DND-41 (cell line): Measurements from ENCODE around the gene NCF2.

Source experiments
- ATAC-seq: fragments of 200-7000 bp; cut with Tn5 transposase; 3 replicates; pipeline ENCODE4 v1.9.1; 2021; ENCODE audit warnings: low read depth; ENCODE audit not compliant: insufficient read depth
- DNase-seq: peaks from one replicate; pipeline ENCODE4 v3.0.0-alpha.2; 2020
- H2AFZ ChIP-seq: 2 replicates; pipeline ENCODE4 v1.6.0; 2012; ENCODE audit warnings: low read depth, low read length
- H3K27ac ChIP-seq: 2 replicates; pipeline ENCODE4 v1.5.1; 2012; ENCODE audit warnings: low read length, inconsistent platforms
- H3K27me3 ChIP-seq: fragments of 200-600 bp; sonication (generic); 2 replicates; pipeline ENCODE4 v1.6.0; 2012; ENCODE audit warnings: low read length, mild to moderate bottlenecking, inconsistent platforms; ENCODE audit not compliant: insufficient read depth, poor library complexity
- H3K36me3 ChIP-seq: 2 replicates; pipeline ENCODE4 v1.5.1; 2012; ENCODE audit warnings: low read length, inconsistent platforms; ENCODE audit not compliant: insufficient read depth
- H3K4me1 ChIP-seq: 2 replicates; pipeline ENCODE4 v1.5.1; 2012; ENCODE audit warnings: mild to moderate bottlenecking, low read length; ENCODE audit not compliant: insufficient read depth
- H3K4me2 ChIP-seq: 2 replicates; pipeline ENCODE4 v1.6.0; 2012; ENCODE audit warnings: mild to moderate bottlenecking, moderate library complexity, low read length, inconsistent platforms; ENCODE audit not compliant: insufficient read depth
- H3K4me3 ChIP-seq, 2 experiments: fragments of 200-600 bp in 1 of 2; shearing (Covaris generic) in 1 of 2; 2 replicates each; pipeline ENCODE4 v1.5.1; 2012 to 2016; ENCODE audit warnings: inconsistent platforms in 2 of 2, low read length in 2 of 2, mild to moderate bottlenecking in 2 of 2, low read depth in 1 of 2, moderate library complexity in 1 of 2
- H3K79me2 ChIP-seq: 2 replicates; pipeline ENCODE4 v1.6.0; 2012; ENCODE audit warnings: low read length, inconsistent platforms; ENCODE audit not compliant: insufficient read depth
- H3K9ac ChIP-seq: 2 replicates; pipeline ENCODE4 v1.6.0; 2012; ENCODE audit warnings: low read depth, mild to moderate bottlenecking, inconsistent platforms, low read length, moderate library complexity
- H3K9me3 ChIP-seq: 2 replicates; pipeline ENCODE4 v1.5.1; 2012; ENCODE audit warnings: low read length, moderate library complexity, mild to moderate bottlenecking, inconsistent platforms; ENCODE audit not compliant: insufficient read depth, severe bottlenecking
- H4K20me1 ChIP-seq: 2 replicates; pipeline ENCODE4 v1.6.0; 2012; ENCODE audit warnings: low read length; ENCODE audit not compliant: insufficient read depth
- EZH2 ChIP-seq: IDR thresholded peaks from 3 replicates; pipeline ENCODE4 v1.6.1; 2012; ENCODE audit warnings: borderline replicate concordance, low read depth, mild to moderate bottlenecking, moderate library complexity, low read length, inconsistent platforms; ENCODE audit not compliant: severe bottlenecking
- TF ChIP-seq, protein P1 (sequence below): IDR thresholded peaks from 2 replicates; pipeline ENCODE4 v1.5.1; 2012; ENCODE audit warnings: borderline replicate concordance, low read length, moderate library complexity, mild to moderate bottlenecking; ENCODE audit not compliant: poor library complexity, severe bottlenecking; ENCODE audit errors: extremely low read depth

Gene NCF2

GRCh38 chr1:183590244-183591191 is at the start of gene NCF2:
Gene NCF2, minus strand, starts transcription at chr1:183590459. Its CDS starts 130 bp downstream, at chr1:183590329.
- no peaks in the 10 kb centered on the region for H3K79me2 ChIP-seq
- no peak within 1 kb of the TSS for H3K27ac ChIP-seq
- ATAC-seq (peak; percentile 64; the same call in 2 of the 3 replicates), DNase-seq (no peak)
- no peak within 1 kb of the TSS for H3K4me3 ChIP-seq
- H3K27me3 ChIP-seq = no peaks in the 10 kb centered on the region
- TF ChIP-seq EZH2 = no peak
- TF ChIP-seq, protein P1, sequence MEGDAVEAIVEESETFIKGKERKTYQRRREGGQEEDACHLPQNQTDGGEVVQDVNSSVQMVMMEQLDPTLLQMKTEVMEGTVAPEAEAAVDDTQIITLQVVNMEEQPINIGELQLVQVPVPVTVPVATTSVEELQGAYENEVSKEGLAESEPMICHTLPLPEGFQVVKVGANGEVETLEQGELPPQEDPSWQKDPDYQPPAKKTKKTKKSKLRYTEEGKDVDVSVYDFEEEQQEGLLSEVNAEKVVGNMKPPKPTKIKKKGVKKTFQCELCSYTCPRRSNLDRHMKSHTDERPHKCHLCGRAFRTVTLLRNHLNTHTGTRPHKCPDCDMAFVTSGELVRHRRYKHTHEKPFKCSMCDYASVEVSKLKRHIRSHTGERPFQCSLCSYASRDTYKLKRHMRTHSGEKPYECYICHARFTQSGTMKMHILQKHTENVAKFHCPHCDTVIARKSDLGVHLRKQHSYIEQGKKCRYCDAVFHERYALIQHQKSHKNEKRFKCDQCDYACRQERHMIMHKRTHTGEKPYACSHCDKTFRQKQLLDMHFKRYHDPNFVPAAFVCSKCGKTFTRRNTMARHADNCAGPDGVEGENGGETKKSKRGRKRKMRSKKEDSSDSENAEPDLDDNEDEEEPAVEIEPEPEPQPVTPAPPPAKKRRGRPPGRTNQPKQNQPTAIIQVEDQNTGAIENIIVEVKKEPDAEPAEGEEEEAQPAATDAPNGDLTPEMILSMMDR = no peak
- H4K20me1 ChIP-seq = no peaks in the 10 kb centered on the region
- no peaks in the 10 kb centered on the region for H3K9me3 ChIP-seq
- H2AFZ ChIP-seq = no peak within 1 kb of the TSS
- no peak within 1 kb of the TSS for H3K4me2 ChIP-seq
- H3K4me1 ChIP-seq = no peaks in the 10 kb centered on the region
- no peak within 1 kb of the TSS for H3K9ac ChIP-seq
- no peaks in the 10 kb centered on the region for H3K36me3 ChIP-seq

- no peak for DNase-seq
- Histone ChIP-seq H3K36me3 (no peaks in the 10 kb centered on the region; the same call in 1 of the 2 replicates), H3K4me1 (peaks cover 17% of the 10 kb centered on the region), H4K20me1 (peaks cover under 1% of the 10 kb centered on the region; the same call in 1 of the 2 replicates), H3K9me3 (no peaks in the 10 kb centered on the region), H3K9ac (no peak overlapping the region), H3K4me2 (no peak overlapping the region), H3K79me2 (peaks cover 17% of the 10 kb centered on the region), H3K27ac (no peak overlapping the region), H3K27me3 (peaks cover 3% of the 10 kb centered on the region), H3K4me3 (no peak overlapping the region), H2AFZ (no peak overlapping the region)
- TF ChIP-seq, protein P1 = no peak
- no peak for TF ChIP-seq EZH2
- ATAC-seq = no peak
Measured at GRCh38 chr1:183638649-183639387, 48.6 kb upstream of the NCF2 start.

- ATAC-seq = no peak
- H2AFZ ChIP-seq = no peak overlapping the region
- H3K9me3 ChIP-seq = no peaks in the 10 kb centered on the region
- no peak overlapping the region for H3K4me3 ChIP-seq
- TF ChIP-seq, protein P1 = no peak
- H3K9ac ChIP-seq = no peak overlapping the region
- peaks cover 18% of the 10 kb centered on the region; the same call in 1 of the 2 replicates for H4K20me1 ChIP-seq
- peaks cover 38% of the 10 kb centered on the region for H3K79me2 ChIP-seq
- H3K4me1 ChIP-seq = peaks cover 38% of the 10 kb centered on the region
- no peak overlapping the region for H3K27ac ChIP-seq
- H3K27me3 ChIP-seq = peaks cover 3% of the 10 kb centered on the region
- peaks cover 15% of the 10 kb centered on the region for H3K36me3 ChIP-seq
- H3K4me2 ChIP-seq = peak overlapping the region; percentile 96; the same call in 1 of the 2 replicates
- no peak for DNase-seq
Measured at GRCh38 chr1:183636783-183637182, 46.5 kb upstream of the NCF2 start.
